IPS DF 19.7 (cell line): ENCODE measurements around the gene POLR1G.

Experiments
- DNase-seq: peaks from one replicate; pipeline ENCODE4 v3.0.0-alpha.2; 2013; ENCODE audit warnings: low read depth, low spot score

Gene POLR1G

GRCh38 chr19:45406226-45407090 is at the start of gene POLR1G:
Gene POLR1G (plus strand): TSS chr19:45406644. CDS start chr19:45406697, 53 bp downstream.
- no peak for DNase-seq

- no peak for DNase-seq
Measured at GRCh38 chr19:45356760-45357444, 49.5 kb upstream of the POLR1G start.

GRCh38 chr19:45357445-45357783 is 49.0 kb upstream of the POLR1G start:
- no peak for DNase-seq

GRCh38 chr19:45358213-45358792 is 48.1 kb upstream of the POLR1G start:
- DNase-seq: no peak

GRCh38 chr19:45361608-45362007 is 44.8 kb upstream of the POLR1G start:
- DNase-seq: no peak

- no peak for DNase-seq
Measured at GRCh38 chr19:45362291-45362690, 44.2 kb upstream of the POLR1G start.

GRCh38 chr19:45363861-45364459 is 42.5 kb upstream of the POLR1G start:
- no peak for DNase-seq

- DNase-seq: no peak
Measured at GRCh38 chr19:45364696-45365095, 41.7 kb upstream of the POLR1G start.

GRCh38 chr19:45368127-45368526 is 38.3 kb upstream of the POLR1G start:
- no peak for DNase-seq

- DNase-seq: no peak
Measured at GRCh38 chr19:45368737-45369340, 37.6 kb upstream of the POLR1G start.

- peak; percentile 95 for DNase-seq
Measured at GRCh38 chr19:45370410-45371204, 35.8 kb upstream of the POLR1G start, which contains the start of gene ERCC2. Gene ERCC2 (minus strand): TSS chr19:45370573. CDS start chr19:45370540, 33 bp downstream.

GRCh38 chr19:45376045-45376724 is 30.3 kb upstream of the POLR1G start:
- peak; percentile 92 for DNase-seq

- DNase-seq: no peak
Measured at GRCh38 chr19:45380107-45380506, 26.3 kb upstream of the POLR1G start.

- no peak for DNase-seq
Measured at GRCh38 chr19:45382426-45382825, 24.0 kb upstream of the POLR1G start.

GRCh38 chr19:45385392-45386221 is 20.8 kb upstream of the POLR1G start:
- DNase-seq: no peak

- DNase-seq: no peak
Measured at GRCh38 chr19:45391346-45391745, 15.1 kb upstream of the POLR1G start.

- no peak for DNase-seq
Measured at GRCh38 chr19:45391871-45392665, 14.4 kb upstream of the POLR1G start.

GRCh38 chr19:45395821-45396617 is 10.4 kb upstream of the POLR1G start:
- DNase-seq: no peak
